ENCODE data around the gene CORO2B.

Gene CORO2B

GRCh38 chr15:68572309-68572708 lies 6.5 kb upstream of the CORO2B start:
- DNase-seq (ENCODE audit: low spot score), result no peak

DNA sequence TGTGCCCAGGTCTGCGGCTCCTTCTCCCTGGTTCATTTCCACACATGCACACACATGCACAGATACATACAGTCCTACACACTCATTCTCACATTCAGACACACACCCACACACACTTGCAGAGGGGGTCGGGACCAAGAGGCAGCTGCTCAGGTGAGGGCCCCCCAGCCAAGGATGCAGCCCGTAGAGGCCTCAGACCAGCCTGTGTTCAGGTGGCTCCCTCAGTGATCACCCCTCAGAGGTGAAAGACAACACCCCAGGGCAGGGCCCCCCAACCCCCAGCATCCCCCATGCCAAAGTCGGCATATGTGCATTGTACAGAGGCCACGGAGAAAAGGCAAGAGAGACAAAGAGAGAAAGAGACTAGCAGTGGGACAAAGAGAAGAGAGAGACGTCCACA lies 5.9 kb upstream of the CORO2B start:
- no peak for DNase-seq (ENCODE audit: low spot score)

DNA sequence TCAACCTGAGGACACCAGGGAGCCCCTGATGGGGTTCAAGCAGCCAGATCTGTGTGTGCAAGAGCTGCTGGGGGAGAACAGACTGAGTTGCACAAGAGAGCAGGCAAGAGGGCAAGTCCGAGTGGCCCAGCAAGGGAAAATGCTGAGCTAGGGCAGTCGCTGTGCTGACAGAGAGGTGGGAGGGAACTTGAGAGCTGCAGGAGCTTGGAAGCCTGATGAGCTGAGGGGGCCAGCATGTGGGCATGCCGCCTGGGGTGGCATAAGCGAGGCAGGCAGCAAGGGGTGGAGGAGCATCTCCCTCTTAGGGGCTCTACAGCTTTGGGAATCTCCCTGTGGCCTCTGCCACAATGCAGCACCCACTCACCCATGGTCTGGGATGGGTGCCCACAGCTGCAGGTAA lies 4.7 kb upstream of the CORO2B start:
- DNase-seq (ENCODE audit: low spot score), result no peak

- DNase-seq (ENCODE audit: low spot score), result no peak
These were observed 4.2 kb upstream of the CORO2B start for GRCh38 chr15:68574629-68575028.

DNA sequence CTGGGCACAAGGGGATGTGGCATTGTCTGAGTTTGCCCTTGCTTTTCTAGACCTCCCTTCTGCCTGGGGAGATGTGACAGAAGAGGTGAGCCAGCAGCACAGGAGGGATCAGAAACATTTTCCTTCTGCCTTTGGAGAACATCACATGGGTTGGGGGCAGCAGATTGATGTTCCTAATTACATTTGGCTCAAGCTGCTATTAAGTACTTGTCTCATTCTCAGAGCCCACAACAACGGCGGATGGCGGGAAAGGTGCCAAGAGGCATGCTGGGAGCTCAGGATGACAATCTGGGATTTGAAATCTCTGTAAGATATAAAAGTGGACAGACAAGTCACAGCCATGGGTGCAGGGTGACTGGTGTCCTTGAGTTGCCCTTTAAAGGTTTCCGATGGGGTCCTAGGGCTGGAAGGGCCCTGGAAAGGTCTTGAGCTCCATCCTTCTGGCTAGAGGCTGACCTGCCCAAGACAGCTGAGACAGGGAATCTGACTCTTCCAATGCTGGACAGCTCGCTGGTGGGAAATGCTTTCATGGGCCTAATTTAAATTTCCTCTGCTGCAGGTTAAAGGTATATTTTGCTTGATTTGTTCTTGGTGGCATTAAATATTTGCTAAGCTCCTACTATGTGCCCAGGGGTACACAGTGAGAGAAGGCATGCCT lies 2.4 kb upstream of the CORO2B start:
- DNase-seq (ENCODE audit: low spot score), result no peak

- DNase-seq (ENCODE audit: low spot score), result peak; percentile 19
These were observed 416 bp upstream of the CORO2B start for GRCh38 chr15:68578175-68578979.

DNA sequence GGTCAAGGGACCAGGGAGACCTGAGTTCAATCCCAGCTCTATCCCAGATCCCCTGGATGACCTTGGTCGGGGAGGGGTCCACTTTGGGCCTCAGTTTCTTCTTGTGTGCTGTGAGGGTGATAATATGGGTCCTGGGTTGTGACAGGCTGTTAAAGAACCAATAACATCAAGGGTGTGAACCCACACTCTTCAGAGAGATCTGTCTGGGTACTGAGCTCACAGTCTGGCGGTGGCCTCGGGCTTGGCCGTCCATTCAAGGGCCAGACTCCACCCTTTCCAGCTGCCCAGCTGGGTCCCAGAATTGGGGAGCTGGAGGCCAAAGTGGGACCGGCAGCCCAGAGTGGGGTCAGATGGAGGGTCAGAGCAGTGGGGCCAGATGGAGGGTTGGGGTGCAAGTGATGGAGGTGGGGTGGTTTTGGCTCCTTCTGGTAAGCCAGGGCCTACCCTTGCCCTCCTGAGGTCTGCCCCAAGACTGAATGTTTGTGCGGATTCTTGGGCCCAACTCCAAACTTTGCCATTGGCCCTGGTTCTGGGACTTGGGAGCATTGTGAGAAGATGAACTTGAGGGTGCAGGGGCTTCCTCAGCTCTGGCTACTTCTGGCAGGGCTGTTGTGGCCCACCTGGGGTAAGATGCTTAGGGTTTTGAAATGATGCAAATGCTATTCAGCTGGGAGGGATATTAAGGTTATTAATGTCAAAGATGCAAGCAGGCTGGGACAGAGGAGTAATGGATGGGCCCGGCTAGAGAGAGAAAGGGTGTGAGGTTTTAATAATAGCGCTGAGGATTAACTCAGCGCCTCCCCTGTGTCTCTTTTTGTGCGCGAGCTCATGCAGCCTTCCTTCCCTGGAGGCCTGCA lies 1.5 kb downstream of the CORO2B start:
- no peak for DNase-seq (ENCODE audit: low spot score)

DNA sequence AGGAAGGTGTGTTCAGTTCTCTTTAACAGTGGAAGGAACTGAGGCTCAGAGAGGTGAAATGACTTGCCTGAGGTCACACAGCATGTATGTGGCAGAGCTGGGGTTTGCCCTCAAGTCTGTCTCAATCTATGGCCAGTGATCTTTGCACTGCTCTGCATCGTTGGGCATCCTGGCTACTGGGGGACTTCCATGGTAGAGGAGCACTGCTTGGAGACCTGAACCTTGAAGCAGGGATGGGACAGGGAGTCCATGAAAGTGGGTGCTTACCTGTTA lies 2.0 kb downstream of the CORO2B start:
- DNase-seq (ENCODE audit: low spot score), result no peak

GRCh38 chr15:68581725-68582124 lies 2.9 kb downstream of the CORO2B start:
- no peak for DNase-seq (ENCODE audit: low spot score)

DNA sequence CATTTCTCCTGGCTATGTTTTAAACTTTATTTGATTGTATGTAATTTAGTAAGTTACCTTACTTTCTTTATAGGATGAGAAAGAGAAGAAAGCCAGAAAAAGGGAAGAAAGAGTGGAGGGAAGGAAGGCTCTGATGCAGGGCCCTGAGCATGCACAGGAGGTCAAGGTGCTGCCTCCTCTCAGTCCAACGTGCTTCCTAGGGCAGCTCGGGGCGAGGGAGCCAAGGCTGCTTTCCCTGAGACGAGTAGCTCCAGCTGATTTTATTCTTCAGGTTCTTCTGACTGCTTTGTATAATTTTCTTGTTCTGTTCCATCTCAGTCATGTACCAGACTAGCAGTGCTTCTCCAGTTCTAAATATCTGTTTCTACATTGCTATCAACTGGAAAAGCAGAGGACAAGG lies 3.4 kb downstream of the CORO2B start:
- no peak for DNase-seq (ENCODE audit: low spot score)

GRCh38 chr15:68582864-68583263 lies 4.1 kb downstream of the CORO2B start:
- DNase-seq (ENCODE audit: low spot score), result no peak

GRCh38 chr15:68583321-68583720 lies 4.5 kb downstream of the CORO2B start:
- no peak for DNase-seq (ENCODE audit: low spot score)

- DNase-seq (ENCODE audit: low spot score), result no peak
These were observed 5.4 kb downstream of the CORO2B start for GRCh38 chr15:68583936-68584755.

DNA sequence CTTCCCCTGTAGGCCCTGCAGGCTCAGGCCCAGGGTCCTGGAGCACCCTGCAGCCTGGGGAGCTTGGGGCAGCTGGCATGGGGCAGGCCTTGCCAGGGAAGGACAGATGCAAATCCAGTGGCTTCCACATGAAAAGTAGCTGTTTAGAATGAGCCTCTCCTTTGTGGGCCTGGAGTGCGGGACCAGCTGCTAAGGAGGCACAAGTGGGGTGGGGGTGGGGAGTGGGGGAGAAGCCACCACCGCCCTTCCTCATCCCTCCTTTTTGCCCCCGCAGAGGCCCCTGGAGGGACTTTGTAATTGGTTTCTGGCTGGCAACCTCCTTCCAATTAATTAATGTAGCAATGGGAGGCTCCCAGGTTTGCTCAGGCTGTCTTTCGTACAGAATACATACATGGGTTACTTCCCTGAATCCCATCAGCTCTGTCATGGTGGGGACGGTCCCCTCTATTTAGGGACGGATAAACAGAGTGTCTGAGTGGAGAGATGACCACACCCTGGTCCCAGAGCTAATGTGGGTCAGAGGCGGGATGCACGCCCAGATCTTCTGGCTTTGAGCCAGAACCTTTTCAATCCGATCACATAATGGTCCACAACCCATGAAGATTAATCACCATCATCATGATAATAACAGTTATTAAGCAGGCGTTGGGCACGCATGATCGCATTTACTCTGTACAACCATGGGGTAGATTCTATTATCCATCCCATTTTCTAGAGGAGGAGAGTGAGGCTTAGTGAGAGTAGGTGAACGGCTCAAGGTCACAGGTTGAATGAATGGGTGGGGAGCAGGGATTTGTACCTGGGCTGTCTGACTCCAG lies 6.2 kb downstream of the CORO2B start:
- DNase-seq (ENCODE audit: low spot score), result no peak

- no peak for DNase-seq (ENCODE audit: low spot score)
These were observed 6.9 kb downstream of the CORO2B start for GRCh38 chr15:68585574-68586273.

DNA sequence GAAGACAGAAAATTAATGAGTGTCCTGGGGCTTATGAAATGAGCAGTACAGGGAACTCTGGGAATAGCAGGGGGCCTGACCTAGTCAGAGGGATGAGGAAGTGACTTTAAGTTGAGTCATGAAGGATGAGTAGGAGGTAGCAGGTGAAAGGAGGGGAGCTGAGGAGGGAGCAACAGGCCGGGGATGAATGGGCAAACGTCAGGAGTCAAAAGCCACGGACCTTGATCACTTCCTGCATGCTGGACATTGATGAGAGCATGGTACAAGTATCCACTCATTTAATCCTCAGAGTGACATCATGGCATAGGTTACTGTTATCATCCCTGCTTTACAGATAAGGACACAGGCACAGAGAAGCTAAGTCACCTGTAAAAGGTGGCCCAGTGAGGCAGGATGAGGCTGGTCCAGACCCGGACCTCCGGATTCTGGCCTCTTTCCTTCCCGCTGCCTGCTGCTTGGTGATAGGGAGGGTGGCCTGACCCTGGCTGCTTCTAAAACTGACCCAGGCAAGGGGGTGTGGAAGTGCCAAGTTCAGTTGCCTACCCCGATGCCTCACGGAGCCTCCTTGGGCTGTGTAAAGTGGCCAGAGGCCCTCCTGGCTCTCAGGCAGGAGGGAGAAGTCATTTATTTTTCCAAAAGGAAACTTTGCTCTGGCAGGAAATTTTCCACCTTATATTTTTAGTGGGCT lies 7.6 kb downstream of the CORO2B start:
- DNase-seq (ENCODE audit: low spot score), result no peak

DNA sequence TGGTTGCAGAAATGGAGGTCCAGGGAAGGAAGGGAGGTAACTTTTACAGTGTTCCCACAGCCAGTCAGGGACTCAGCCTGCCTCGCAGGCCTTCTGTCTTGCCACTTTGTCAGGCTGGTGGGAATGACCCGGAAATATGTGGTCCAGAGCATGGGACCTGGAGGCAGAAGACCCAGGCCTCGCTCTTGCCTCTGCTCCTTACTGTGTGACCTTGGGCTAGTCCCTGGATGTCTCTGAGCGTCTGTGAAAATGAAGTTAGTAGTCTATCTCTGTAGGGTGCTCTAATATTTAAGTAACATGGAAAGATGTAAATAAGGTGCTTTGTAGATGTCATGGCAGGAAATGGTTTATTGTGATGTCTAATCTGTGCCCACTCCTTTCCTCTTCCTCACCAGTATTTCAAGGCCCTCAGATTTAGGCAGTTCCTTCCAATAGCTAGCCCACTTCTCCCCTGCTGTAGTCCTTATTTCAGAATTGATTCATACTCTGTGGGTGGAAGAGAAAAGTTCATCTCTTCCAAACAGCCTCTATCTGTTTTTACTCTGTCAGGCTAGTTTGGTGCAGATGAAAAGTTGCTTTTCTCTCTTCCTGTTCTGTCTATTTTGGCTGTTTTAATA lies 9.1 kb downstream of the CORO2B start:
- DNase-seq (ENCODE audit: low spot score), result no peak

GRCh38 chr15:68589053-68589452 lies 10.3 kb downstream of the CORO2B start:
- no peak for DNase-seq (ENCODE audit: low spot score)
